K562 (cell line): ENCODE results near the gene CNTRL. TPM values are rescaled to one million over a fixed set of nuclear protein-coding genes. Genes with fewer than 3 reads are reported as not detected.

ENCODE experiments used
- ATAC-seq: fragments of 200-7000 bp; cut with Tn5 transposase; 3 replicates; pipeline ENCODE4 v1.9.1; 2020; ENCODE audit warnings: moderate library complexity
- BruUV-seq: library from RNA; stranded (reverse); fragments of 400-500 nt; replicated peaks from 2 replicates; lab custom pipeline; 2021; lab: Mats Ljungman, UMichigan
- CTCF ChIA-PET: fragments of 300-600 bp; formaldehyde crosslinking; extraction: SDS; loops from one replicate; lab custom pipeline; 2021; ENCODE audit warnings: low intra/inter-chr PET ratio; lab: Yijun Ruan, JAX
- POLR2A ChIA-PET: fragments of 300-600, 350-650 bp; sonication (Branson Sonifier 250); formaldehyde crosslinking; extraction: SDS; loops from one replicate; lab custom pipeline; 2021; ENCODE audit warnings: antibody characterized with exemption, inconsistent platforms; lab: Yijun Ruan, JAX
- DNase-seq, 4 experiments: peaks; one replicate each; pipeline versions ENCODE4 v3.0.0 to v3.0.0-alpha.2; 2011 to 2018; ENCODE audit warnings: low spot score in 3 of 4, mixed read lengths in 3 of 4; ENCODE audit errors: extremely low read depth in 1 of 4
- FAIRE-seq: peaks from 2 replicates; lab custom pipeline; 2011; peaks lifted over from hg19 to GRCh38; lab: Jason Lieb, UNC
- H2AFZ ChIP-seq: 2 replicates; pipeline ENCODE4 v1.6.0; 2011; ENCODE audit warnings: low read depth, low read length, control low read depth, inconsistent platforms
- H3K27ac ChIP-seq: fragments of 200-600 bp; 3 replicates; pipeline ENCODE4 v1.8.0; 2011; ENCODE audit warnings: low read depth, mild to moderate bottlenecking, control low read depth, inconsistent platforms, low read length, moderate library complexity, mixed read lengths; ENCODE audit errors: extremely low read depth
- H3K27me3 ChIP-seq, 2 experiments: fragments of 300-600 bp in 1 of 2; 2 replicates in 1 of 2; 3 replicates in 1 of 2; pipeline versions ENCODE4 v1.6.0 to v1.8.0; 2011; ENCODE audit warnings: inconsistent platforms in 2 of 2, low read length in 2 of 2, mild to moderate bottlenecking in 1 of 2, mixed read lengths in 1 of 2, moderate library complexity in 1 of 2; ENCODE audit not compliant: control insufficient read depth in 2 of 2, insufficient read depth in 2 of 2
- H3K36me3 ChIP-seq: fragments of 300-600 bp; 3 replicates; pipeline ENCODE4 v1.8.0; 2011; ENCODE audit warnings: mild to moderate bottlenecking, low read length, inconsistent platforms; ENCODE audit not compliant: control insufficient read depth, insufficient read depth
- H3K4me1 ChIP-seq, 2 experiments: fragments of 200-600 bp in 1 of 2; replicated peaks in 1 of 2; 2 replicates in 1 of 2; 3 replicates in 1 of 2; pipeline versions ENCODE4 v1.5.1 to v1.8.0; 2011; ENCODE audit warnings: inconsistent platforms in 2 of 2, low read length in 2 of 2, mild to moderate bottlenecking in 1 of 2, mixed read lengths in 1 of 2, moderate library complexity in 1 of 2; ENCODE audit not compliant: control insufficient read depth in 2 of 2, insufficient read depth in 2 of 2
- H3K4me2 ChIP-seq: 2 replicates; pipeline ENCODE4 v1.6.1; 2011; ENCODE audit warnings: low read length, control low read depth, inconsistent platforms, mixed read lengths; ENCODE audit not compliant: insufficient read depth
- H3K4me3 ChIP-seq: fragments of 200-600 bp; sonication (generic), shearing (Covaris generic); 2 replicates; pipeline ENCODE4 v1.5.1; 2016; ENCODE audit warnings: control low read depth, inconsistent platforms
- H3K79me2 ChIP-seq: fragments of 200-600 bp; 3 replicates; pipeline ENCODE4 v1.8.0; 2011; ENCODE audit warnings: low read length, inconsistent platforms; ENCODE audit not compliant: control insufficient read depth, insufficient read depth
- H3K9ac ChIP-seq, 2 experiments: 2 replicates each; pipeline versions ENCODE4 v1.6.0 to v1.6.1; 2011; ENCODE audit warnings: low read depth in 2 of 2, low read length in 2 of 2, control low read depth in 1 of 2, inconsistent platforms in 1 of 2, mild to moderate bottlenecking in 1 of 2, mixed read lengths in 1 of 2; ENCODE audit not compliant: insufficient read depth in 1 of 2
- H3K9me1 ChIP-seq: one replicate; pipeline ENCODE4 v1.6.0; 2011; ENCODE audit warnings: inconsistent platforms, mild to moderate bottlenecking, low read length, moderate library complexity; ENCODE audit not compliant: control insufficient read depth, insufficient read depth
- H3K9me3 ChIP-seq: replicated peaks from 2 replicates; pipeline ENCODE4 v1.5.1; 2011; ENCODE audit warnings: low read depth, low read length, inconsistent platforms; ENCODE audit not compliant: control insufficient read depth, insufficient read depth
- H4K20me1 ChIP-seq: replicated peaks from 2 replicates; pipeline ENCODE4 v1.6.1; 2011; ENCODE audit warnings: low read length, inconsistent platforms, mixed read lengths; ENCODE audit not compliant: control insufficient read depth, insufficient read depth
- CBX2 ChIP-seq: fragments of 200-600 bp; sonication (generic); IDR thresholded peaks from one replicate; pipeline ENCODE4 v1.6.1; 2012; ENCODE audit warnings: mild to moderate bottlenecking, low read length, inconsistent platforms; ENCODE audit not compliant: insufficient read depth, poor library complexity, severe bottlenecking
- CHD4 ChIP-seq: fragments of 200-600 bp; sonication (generic); IDR thresholded peaks from 3 replicates; pipeline ENCODE4 v1.6.1; 2012; ENCODE audit warnings: low read depth, mild to moderate bottlenecking, mixed read lengths, low read length, inconsistent platforms; ENCODE audit not compliant: insufficient read depth, insufficient replicate concordance, poor library complexity, severe bottlenecking
- ETS2 ChIP-seq: IDR thresholded peaks from 2 replicates; pipeline ENCODE4 v1.6.1; 2016; ENCODE audit warnings: borderline replicate concordance, missing genetic modification characterization, mild to moderate bottlenecking, moderate library complexity, missing compliant biosample characterization; ENCODE audit not compliant: poor library complexity, severe bottlenecking
- HEY1 ChIP-seq: fragments of 250-450 bp; sonication (Bioruptor Pico); IDR thresholded peaks from 2 replicates; pipeline ENCODE4 v1.5.0; 2020; ENCODE audit warnings: mild to moderate bottlenecking, moderate library complexity, borderline replicate concordance
- RBM25 ChIP-seq: fragments of 200-400 bp; formaldehyde crosslinking; IDR thresholded peaks from 2 replicates; pipeline ENCODE4 v1.6.1; 2018; ENCODE audit warnings: low read length, low read depth, moderate library complexity; ENCODE audit not compliant: severe bottlenecking
- ZNF121 ChIP-seq: sonication (generic); formaldehyde crosslinking; conservative IDR thresholded peaks from 2 replicates; pipeline ENCODE4 v1.8.0; 2022; ENCODE audit warnings: missing genetic modification reagents
- WGBS: fragments of 100-300 bp; shearing (Covaris generic); methylation state at CpG from one replicate; pipeline ENCODE4 v1.1.6; 2016; ENCODE audit warnings: low coverage, mixed read lengths; ENCODE audit not compliant: insufficient coverage; ENCODE audit errors: missing lambda C conversion rate; 5-methylcytosine and 5-hydroxymethylcytosine counted together
- in situ Hi-C: fragments of 300-500 bp; cut with MboI; formaldehyde crosslinking; loops from 4 replicates; pipeline ENCODE4 v1.15.0; 2018; ENCODE audit warnings: inconsistent platforms, mixed read lengths
- intact Hi-C: fragments of 100-400 bp; cut with micrococcal nuclease; formaldehyde crosslinking; loops from 2 replicates; pipeline ENCODE4 v1.14.2; 2022
- polyA plus RNA-seq, 8 experiments: library from polyadenylated mRNA; depleted of rRNA in 4 of 8; stranded (reverse) in 5 of 8; unstranded in 3 of 8; fragments of >200 nt; fragmentation: Nextera tagmentation in 2 of 8; fragmentation: Illumina TruSeq in 1 of 8; extraction: Ambion mirVana in 2 of 8; extraction: Trizol in 1 of 8; gene quantifications; 2 replicates each; pipeline versions ENCODE4 v1.2.1 to v1.2.3, GENCODE V29; 2011 to 2014; ENCODE audit warnings: inconsistent platforms in 1 of 8, missing spikeins in 1 of 8
- total RNA-seq, 7 experiments: library from RNA; depleted of rRNA in 6 of 7; stranded (reverse); fragments of >200 nt in 6 of 7; fragmentation: Illumina TruSeq in 2 of 7; extraction: Trizol in 2 of 7; gene quantifications; 2 replicates each; pipeline versions ENCODE4 v1.2.1 to v1.2.3, GENCODE V29; 2011 to 2021; ENCODE audit warnings: low replicate concordance in 1 of 7

CNTRL gene
- total and polyA plus RNA-seq, 9 of the 15 experiments (the other 6 are each of a cell fraction or from before 2014, with no cell fraction given): 9.2 to 28.9 (median 20.5) TPM

- no peak overlapping the region for H3K9ac ChIP-seq
- intact Hi-C loops: no loop called here
- no peaks in the 10 kb centered on the region for H3K4me1 ChIP-seq
- BruUV-seq: no TSS peak
- H3K9me1 ChIP-seq: no peaks in the 10 kb centered on the region
- H3K79me2 ChIP-seq: no peaks in the 10 kb centered on the region
- 62% methylated on average over 1 of the region's 1 CpG for WGBS
- TF ChIP-seq RBM25 (peak; percentile 48), CHD4 (no peak), ZNF121 (peak; percentile 90)
- TF ChIP-seq, all 486 proteins: peak for 2
- Histone ChIP-seq H2AFZ (no peak overlapping the region), H3K4me3 (no peak overlapping the region), H3K9me3 (no peaks in the 10 kb centered on the region), H3K36me3 (no peaks in the 10 kb centered on the region), H3K4me2 (no peak overlapping the region), H3K27me3 (no peaks in the 10 kb centered on the region), H3K27ac (no peak overlapping the region), H4K20me1 (no peaks in the 10 kb centered on the region)
- ChIA-PET CTCF (no interaction called here), POLR2A (no interaction called here)
- FAIRE-seq: no peak
- in situ Hi-C loops: loop anchor here (10.0 kb wide), 1 partner anchor 322 kb away; no protein-coding TSS in a partner anchor
- ATAC-seq: no peak
- no peak for DNase-seq
Measured at GRCh38 chr9:121066850-121067249, 7.9 kb upstream of the CNTRL start.

GRCh38 chr9:121067640-121068039 is 7.1 kb upstream of the CNTRL start:
- Histone ChIP-seq H3K79me2 (no peaks in the 10 kb centered on the region), H3K27ac (no peak overlapping the region), H3K9me1 (no peaks in the 10 kb centered on the region), H3K27me3 (no peaks in the 10 kb centered on the region), H3K4me2 (no peak overlapping the region), H3K4me1 (no peaks in the 10 kb centered on the region), H2AFZ (no peak overlapping the region), H3K36me3 (no peaks in the 10 kb centered on the region), H3K4me3 (no peak overlapping the region), H3K9me3 (no peaks in the 10 kb centered on the region), H4K20me1 (no peaks in the 10 kb centered on the region), H3K9ac (no peak overlapping the region)
- in situ Hi-C loops: loop anchor here (10.0 kb wide), 1 partner anchor 323 kb away; no protein-coding TSS in a partner anchor
- no TSS peak for BruUV-seq
- no peak for TF ChIP-seq CBX2
- TF ChIP-seq HEY1 (CRISPR knock-in tag): no peak
- no peak for TF ChIP-seq ETS2 (tag)
- ChIA-PET CTCF (no interaction called here), POLR2A (no interaction called here)
- no peak for FAIRE-seq
- intact Hi-C loops: no loop called here
- ATAC-seq: no peak
- DNase-seq: no peak
- 26% methylated on average over 2 of the region's 2 CpGs for WGBS
